ENCODE results near the gene GAPVD1.

GRCh38 chr9:125218621-125219020 is 43.0 kb upstream of the GAPVD1 start:
- TF ChIP-seq CTCF (conservative IDR thresholded peaks at IDR 0.05) (no peak), ZFX (IDR thresholded peaks at IDR 0.05) (no peak)
